Endothelial cell of umbilical vein (primary cell): ENCODE results near the gene CERKL. TPM values are rescaled to one million over a fixed set of nuclear protein-coding genes. Genes with fewer than 3 reads are reported as not detected.

ENCODE experiments used
- BruUV-seq: library from RNA; stranded (reverse); fragments of 400-500 nt; replicated peaks from 2 replicates; lab custom pipeline; 2021; lab: Mats Ljungman, UMichigan
- CTCF ChIA-PET: fragments of 300-600, 350-600 bp; sonication (Branson Sonifier 250); formaldehyde crosslinking; loops from one replicate; lab custom pipeline; 2021; ENCODE audit warnings: antibody characterized with exemption, inconsistent platforms; lab: Charles Lee
- POLR2A ChIA-PET: fragments of 300-600, 350-600 bp; sonication (Branson Sonifier 250); formaldehyde crosslinking; loops from one replicate; lab custom pipeline; 2021; ENCODE audit warnings: antibody characterized with exemption, inconsistent platforms; lab: Charles Lee
- DNase-seq: peaks from one replicate; pipeline ENCODE4 v3.0.0-alpha.2; 2011; ENCODE audit warnings: low read depth, low spot score
- FAIRE-seq: peaks from 2 replicates; lab custom pipeline; 2011; peaks lifted over from hg19 to GRCh38; lab: Jason Lieb, UNC
- H2AFZ ChIP-seq: 2 replicates; pipeline ENCODE4 v1.6.0; 2012; ENCODE audit warnings: low read depth, low read length, control low read depth, inconsistent platforms
- H3K27ac ChIP-seq: 2 replicates; pipeline ENCODE4 v1.5.1; 2011; ENCODE audit warnings: low read depth, mild to moderate bottlenecking, control low read depth, low read length, moderate library complexity; ENCODE audit not compliant: insufficient read depth
- H3K27me3 ChIP-seq, 2 experiments: 2 replicates each; pipeline versions ENCODE4 v1.6.0 to v1.6.1; 2011; ENCODE audit warnings: low read length in 2 of 2, mixed read lengths in 1 of 2; ENCODE audit not compliant: control insufficient read depth in 2 of 2, insufficient read depth in 2 of 2
- H3K36me3 ChIP-seq, 2 experiments: 2 replicates in 1 of 2; 3 replicates in 1 of 2; pipeline ENCODE4 v1.5.1; 2011; ENCODE audit warnings: low read length in 2 of 2, mild to moderate bottlenecking in 1 of 2, moderate library complexity in 1 of 2; ENCODE audit not compliant: control insufficient read depth in 2 of 2, insufficient read depth in 2 of 2; ENCODE audit errors: extremely low read depth in 1 of 2
- H3K4me1 ChIP-seq: 3 replicates; pipeline ENCODE4 v1.5.1; 2011; ENCODE audit warnings: mild to moderate bottlenecking, low read length; ENCODE audit not compliant: control insufficient read depth, insufficient read depth; ENCODE audit errors: extremely low read depth
- H3K4me2 ChIP-seq: 2 replicates; pipeline ENCODE4 v1.6.1; 2011; ENCODE audit warnings: low read length, control low read depth, mixed read lengths; ENCODE audit not compliant: insufficient read depth
- H3K4me3 ChIP-seq, 3 experiments: fragments of 200-600 bp in 1 of 3; sonication (generic), shearing (Covaris generic) in 1 of 3; replicated peaks in 1 of 3; 2 replicates each; pipeline ENCODE4 v1.5.1; 2011 to 2016; ENCODE audit warnings: control low read depth in 3 of 3, low read length in 3 of 3, mild to moderate bottlenecking in 2 of 3, inconsistent platforms in 1 of 3, low read depth in 1 of 3, moderate library complexity in 1 of 3; ENCODE audit not compliant: insufficient read depth in 1 of 3
- H3K79me2 ChIP-seq: 2 replicates; pipeline ENCODE4 v1.6.0; 2012; ENCODE audit warnings: low read length, inconsistent platforms; ENCODE audit not compliant: control insufficient read depth, insufficient read depth
- H3K9ac ChIP-seq: replicated peaks from 2 replicates; pipeline ENCODE3; 2011; ENCODE audit warnings: low read length, control low read depth; ENCODE audit not compliant: insufficient read depth; ENCODE audit errors: extremely low read depth
- H3K9me1 ChIP-seq: replicated peaks from 3 replicates; pipeline ENCODE4 v1.6.0; 2011; ENCODE audit warnings: mild to moderate bottlenecking, low read length; ENCODE audit not compliant: control insufficient read depth, insufficient read depth; ENCODE audit errors: extremely low read depth
- H3K9me3 ChIP-seq: replicated peaks from 2 replicates; pipeline ENCODE4 v1.5.1; 2012; ENCODE audit warnings: low read length, inconsistent platforms; ENCODE audit not compliant: control insufficient read depth, insufficient read depth
- H4K20me1 ChIP-seq: replicated peaks from 2 replicates; pipeline ENCODE3; 2011; ENCODE audit warnings: mild to moderate bottlenecking, low read length; ENCODE audit not compliant: control insufficient read depth, insufficient read depth; ENCODE audit errors: extremely low read depth
- CTCF ChIP-seq, 2 donors: IDR thresholded peaks; 1 replicate in 1 of 2; 2 replicates in 1 of 2; pipeline ENCODE4 v1.5.1; 2011; ENCODE audit warnings: low read length in 2 of 2, mild to moderate bottlenecking in 2 of 2, moderate library complexity in 2 of 2, control low read depth in 1 of 2, inconsistent platforms in 1 of 2, low read depth in 1 of 2; ENCODE audit not compliant: insufficient read depth in 1 of 2; ENCODE audit errors: extremely low read depth in 1 of 2
- EZH2 ChIP-seq: IDR thresholded peaks from 2 replicates; pipeline ENCODE4 v1.6.1; 2012; ENCODE audit warnings: borderline replicate concordance, low read depth, mild to moderate bottlenecking, moderate library complexity, low read length, inconsistent platforms; ENCODE audit not compliant: severe bottlenecking
- FOS ChIP-seq: IDR thresholded peaks from 2 replicates; pipeline ENCODE4 v1.6.1; 2011; ENCODE audit warnings: mild to moderate bottlenecking, low read length, moderate library complexity, borderline replicate concordance; ENCODE audit not compliant: insufficient read depth
- GATA2 ChIP-seq: IDR thresholded peaks from 2 replicates; pipeline ENCODE4 v1.7.0; 2011; ENCODE audit warnings: low read depth, mild to moderate bottlenecking, moderate library complexity, mixed read lengths, low read length; ENCODE audit not compliant: insufficient read length, insufficient read depth
- JUN ChIP-seq: IDR thresholded peaks from 2 replicates; pipeline ENCODE4 v1.6.1; 2011; ENCODE audit warnings: borderline replicate concordance, low read depth; ENCODE audit not compliant: insufficient read length, insufficient read depth
- MYC ChIP-seq: IDR thresholded peaks from one replicate; pipeline ENCODE4 v1.6.1; 2011; ENCODE audit warnings: mild to moderate bottlenecking, low read depth, low read length
- POLR2A ChIP-seq: IDR thresholded peaks from 2 replicates; pipeline ENCODE4 v1.6.1; 2012; ENCODE audit warnings: low read depth, mild to moderate bottlenecking, control low read depth, low read length
- POLR2AphosphoS5 ChIP-seq: IDR thresholded peaks from 2 replicates; pipeline ENCODE4 v1.6.1; 2012; ENCODE audit warnings: low read depth, mild to moderate bottlenecking, control low read depth, low read length, moderate library complexity; ENCODE audit not compliant: insufficient read depth
- dilution Hi-C: fragments of 300-500 bp; cut with MboI; formaldehyde crosslinking; loops from one replicate; pipeline ENCODE4 v1.15.0; 2019; ENCODE audit warnings: low sequenced_read_pairs; ENCODE audit not compliant: extremely low pct_ligation_motif_present
- intact Hi-C: fragments of 100-400 bp; cut with micrococcal nuclease; formaldehyde crosslinking; loops from one replicate; pipeline ENCODE4 v1.10.0; 2022
- polyA plus RNA-seq, 4 experiments: library from polyadenylated mRNA; depleted of rRNA in 3 of 4; stranded (reverse) in 3 of 4; unstranded in 1 of 4; fragments of >200 nt; gene quantifications; 2 replicates each; pipeline versions ENCODE4 v1.2.1 to v1.2.3, GENCODE V29; 2011 to 2012; ENCODE audit warnings: missing spikeins in 1 of 4
- total RNA-seq: library from RNA; stranded (reverse); gene quantifications from 2 replicates; pipeline ENCODE4 v1.2.3, GENCODE V29; 2021
- TF ChIP-seq, protein P1 (sequence below): IDR thresholded peaks from 2 replicates; pipeline ENCODE4 v1.6.1; 2011; ENCODE audit not compliant: insufficient read depth, insufficient read length

The CERKL gene
- total and polyA plus RNA-seq, 2 donors (not counting 3 experiments of a cell fraction or from before 2014, with no cell fraction given) = not detected

- H3K79me2 ChIP-seq = no peaks in the 10 kb centered on the region
- POLR2A ChIA-PET = no interaction called here
- no peak overlapping the region for H2AFZ ChIP-seq
- no peak for TF ChIP-seq POLR2A
- no peak for TF ChIP-seq POLR2AphosphoS5
- no peak for TF ChIP-seq GATA2
- TF ChIP-seq EZH2 = no peak
- TF ChIP-seq, protein P1, sequence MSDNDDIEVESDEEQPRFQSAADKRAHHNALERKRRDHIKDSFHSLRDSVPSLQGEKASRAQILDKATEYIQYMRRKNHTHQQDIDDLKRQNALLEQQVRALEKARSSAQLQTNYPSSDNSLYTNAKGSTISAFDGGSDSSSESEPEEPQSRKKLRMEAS = no peak
- H3K9ac ChIP-seq = no peak overlapping the region
- dilution Hi-C loops (no loop called here), intact Hi-C loops (no loop called here)
- H3K27ac ChIP-seq = no peak overlapping the region
- H3K36me3 ChIP-seq = no peaks in the 10 kb centered on the region
- no peaks in the 10 kb centered on the region for H3K4me1 ChIP-seq
- no peak overlapping the region for H3K4me2 ChIP-seq
- BruUV-seq = no TSS peak
- DNase-seq (no peak), FAIRE-seq (no peak)
- peaks cover 27 to 48% of the 10 kb centered on the region in 2 experiments for H3K27me3 ChIP-seq
- H3K9me3 ChIP-seq = no peaks in the 10 kb centered on the region
- no peak overlapping the region for H3K4me3 ChIP-seq
- H4K20me1 ChIP-seq = no peaks in the 10 kb centered on the region
- no peaks in the 10 kb centered on the region for H3K9me1 ChIP-seq
- CTCF ChIA-PET = interaction anchor here (1.1 to 1.8 kb wide), 6 partner anchors 8 to 419 kb away, joined by 3 to 7 read pairs (median 4); no protein-coding TSS in a partner anchor
Observed at GRCh38 chr2:181658444-181658843, 1.5 kb upstream of the CERKL start.

DNA sequence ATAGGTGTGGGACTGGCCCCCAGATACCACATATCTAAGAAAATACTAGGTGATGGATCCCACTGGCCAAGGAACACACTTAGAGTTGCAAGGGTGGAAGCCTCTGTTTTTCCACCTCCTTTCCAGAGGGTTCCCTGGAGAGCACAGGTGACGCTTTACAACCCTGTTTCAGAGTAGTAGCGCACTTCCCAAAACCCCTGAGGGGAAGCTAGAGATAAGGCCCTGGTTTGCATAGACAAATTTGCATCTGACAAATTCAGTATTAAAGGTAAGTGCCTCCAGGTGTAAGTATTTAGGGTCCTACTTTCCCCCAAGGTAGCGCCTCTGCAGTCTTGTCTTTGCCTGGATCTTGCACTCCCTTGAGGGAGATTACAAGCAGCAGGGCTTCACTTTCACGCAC, 474 bp upstream of the CERKL start:
- Histone ChIP-seq H3K27ac (no peak overlapping the region), H3K27me3 (peaks cover 27 to 51% of the 10 kb centered on the region in 2 experiments), H3K4me2 (peak overlapping the region; percentile 56), H3K4me3 (no peak overlapping the region), H3K4me1 (no peaks in the 10 kb centered on the region), H4K20me1 (no peaks in the 10 kb centered on the region), H3K36me3 (no peaks in the 10 kb centered on the region), H3K9ac (no peak overlapping the region), H3K79me2 (no peaks in the 10 kb centered on the region), H3K9me1 (no peaks in the 10 kb centered on the region), H2AFZ (no peak overlapping the region), H3K9me3 (no peaks in the 10 kb centered on the region)
- DNase-seq (no peak), FAIRE-seq (no peak)
- no TSS peak for BruUV-seq
- POLR2A ChIA-PET = no interaction called here
- intact Hi-C loops (no loop called here), dilution Hi-C loops (no loop called here)
- CTCF ChIA-PET = interaction anchor here (1.5 to 1.8 kb wide), 3 partner anchors 9 to 18 kb away, joined by 3 to 6 read pairs (median 4); no protein-coding TSS in a partner anchor
- TF ChIP-seq GATA2 (no peak), JUN (no peak), POLR2AphosphoS5 (no peak), MYC (no peak), CTCF (IDR thresholded peaks at IDR 0.05; ENCODE audit: extremely low read depth in 1 of 2, insufficient read depth in 1 of 2, low read depth in 1 of 2, low read length in 2 of 2) (no peak), EZH2 (no peak), FOS (no peak), POLR2A (no peak)
- TF ChIP-seq, protein P1 = no peak
